SKM-1 (cell line): ENCODE data around the gene HYAL2.

ENCODE experiments used
- DNase-seq: peaks from one replicate; lab custom pipeline; 2025; ENCODE audit not compliant: unreplicated experiment; lab: John Stamatoyannopoulos, UW

Gene HYAL2

GRCh38 chr3:50271314-50271936, 51.1 kb downstream of the HYAL2 start:
- no peak for DNase-seq

- no peak for DNase-seq
Observed at GRCh38 chr3:50270422-50271224, 51.9 kb downstream of the HYAL2 start.

GRCh38 chr3:50269977-50270413, 52.5 kb downstream of the HYAL2 start:
- DNase-seq: no peak

GRCh38 chr3:50269460-50269859, 53.1 kb downstream of the HYAL2 start:
- DNase-seq: no peak

GRCh38 chr3:50268703-50269451, 53.7 kb downstream of the HYAL2 start, which contains the start of gene SEMA3B:
TSS of gene SEMA3B (plus strand) at chr3:50269147. CDS start at chr3:50269241, 94 bp downstream.
- DNase-seq: no peak

- no peak for DNase-seq
Observed at GRCh38 chr3:50268276-50268675, 54.3 kb downstream of the HYAL2 start.
